GM04504 (cell line): Measurements from ENCODE around the gene HERC3.

Experiments used
- DNase-seq: peaks from one replicate; pipeline ENCODE4 v3.0.0-alpha.2; 2012; ENCODE audit warnings: low read depth

HERC3 gene

DNA sequence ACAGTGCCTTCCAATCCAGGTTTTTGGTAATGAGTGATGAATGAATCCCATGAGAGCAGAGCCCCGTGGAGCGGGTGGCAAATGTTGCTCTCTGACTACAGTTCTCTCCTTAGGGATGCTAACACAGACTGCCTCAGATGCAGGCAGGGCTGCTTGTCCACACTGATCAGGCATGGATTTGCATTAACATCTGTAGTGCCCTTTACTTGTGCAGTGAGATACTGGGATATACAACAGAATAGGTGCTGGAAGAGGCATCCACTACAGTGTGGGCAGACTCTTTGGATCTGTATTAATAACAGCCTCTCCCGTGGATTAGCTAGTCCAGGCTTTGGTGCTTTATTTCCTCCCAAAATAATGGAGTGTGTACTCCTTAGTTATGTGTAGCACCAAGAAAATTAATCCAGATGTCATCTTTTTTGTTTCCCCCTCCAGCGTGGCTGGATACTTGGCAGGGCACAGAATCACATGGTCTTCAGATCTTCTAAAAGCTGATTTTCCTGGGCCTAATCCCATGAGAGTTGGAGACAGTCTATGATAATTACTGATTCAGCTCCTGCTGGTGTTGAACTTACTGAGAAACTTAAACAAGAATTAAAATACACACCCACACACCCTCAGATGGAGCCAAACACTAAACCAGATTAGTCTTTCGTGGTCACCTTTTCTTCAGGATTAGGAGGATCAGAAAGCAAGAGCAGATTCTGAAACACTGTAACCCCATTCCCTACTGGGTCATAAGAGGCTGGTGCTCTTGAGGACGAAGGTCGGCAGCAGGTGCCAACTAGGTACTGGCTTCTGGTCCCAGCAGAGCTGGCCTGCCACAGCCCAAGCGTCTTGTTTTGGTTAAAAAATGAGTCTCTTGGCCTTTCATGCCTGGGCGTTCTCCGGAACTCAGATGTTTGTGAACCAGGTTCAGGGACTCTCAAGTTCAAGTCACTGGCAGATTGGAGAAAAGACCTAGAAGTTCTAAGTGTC lies 128.5 kb downstream of the HERC3 start:
- no peak for DNase-seq

GRCh38 chr4:88722276-88722780 lies 130.0 kb downstream of the HERC3 start:
- no peak for DNase-seq

GRCh38 chr4:88722828-88723227 lies 130.5 kb downstream of the HERC3 start:
- DNase-seq = no peak

- no peak for DNase-seq
These were observed 132.1 kb downstream of the HERC3 start for GRCh38 chr4:88724406-88724805.

GRCh38 chr4:88725143-88725542 lies 132.9 kb downstream of the HERC3 start:
- no peak for DNase-seq

DNA sequence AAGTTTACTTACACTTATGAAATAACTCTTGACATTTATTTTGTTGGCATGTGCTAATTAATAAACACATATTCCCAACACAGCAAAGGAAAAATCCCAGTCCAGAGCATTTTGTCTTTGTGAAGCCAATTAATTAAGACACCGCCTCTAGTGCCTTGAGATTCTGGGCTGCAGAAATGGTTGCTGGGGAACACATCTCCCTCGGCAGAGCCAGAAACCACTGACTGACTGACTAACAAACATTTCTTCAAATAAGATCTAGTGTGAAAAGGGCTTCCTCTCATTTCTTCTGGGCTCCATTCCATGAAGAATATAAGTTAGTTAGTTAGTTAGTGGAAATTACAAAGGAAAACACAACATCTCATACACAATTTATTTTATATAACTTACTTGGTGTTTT lies 133.7 kb downstream of the HERC3 start:
- DNase-seq = no peak

GRCh38 chr4:88728146-88728545 lies 135.9 kb downstream of the HERC3 start:
- DNase-seq = no peak

DNA sequence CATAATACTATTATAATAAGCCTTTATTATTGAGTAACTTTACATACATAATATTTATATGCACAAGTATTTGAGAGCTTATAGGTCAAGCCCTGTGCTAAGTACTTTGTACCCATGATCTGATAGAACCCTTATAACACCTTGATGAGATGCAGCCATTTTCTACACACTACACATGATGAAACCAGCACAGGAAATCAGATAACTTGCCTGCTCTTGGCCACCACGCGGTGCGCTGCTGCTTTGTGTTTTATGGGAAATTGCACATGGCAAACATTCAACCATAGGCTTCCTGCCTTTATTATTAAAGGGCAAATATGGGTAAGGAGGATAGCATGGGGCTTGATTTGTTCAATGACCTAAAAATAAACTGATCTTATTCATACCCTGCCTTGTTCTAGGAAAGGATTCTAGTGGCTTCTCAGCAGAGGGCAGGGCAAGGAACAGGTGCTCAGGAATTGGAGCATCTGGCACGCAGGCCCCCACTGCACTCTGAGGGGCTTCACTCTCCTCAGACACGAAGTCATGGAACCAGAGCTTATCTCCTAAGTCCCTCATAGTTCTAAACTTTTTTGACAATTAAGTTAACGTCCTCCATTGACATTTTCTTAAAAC lies 137.0 kb downstream of the HERC3 start:
- DNase-seq = no peak

- DNase-seq = no peak
These were observed 138.5 kb downstream of the HERC3 start for GRCh38 chr4:88730811-88731210.

DNA sequence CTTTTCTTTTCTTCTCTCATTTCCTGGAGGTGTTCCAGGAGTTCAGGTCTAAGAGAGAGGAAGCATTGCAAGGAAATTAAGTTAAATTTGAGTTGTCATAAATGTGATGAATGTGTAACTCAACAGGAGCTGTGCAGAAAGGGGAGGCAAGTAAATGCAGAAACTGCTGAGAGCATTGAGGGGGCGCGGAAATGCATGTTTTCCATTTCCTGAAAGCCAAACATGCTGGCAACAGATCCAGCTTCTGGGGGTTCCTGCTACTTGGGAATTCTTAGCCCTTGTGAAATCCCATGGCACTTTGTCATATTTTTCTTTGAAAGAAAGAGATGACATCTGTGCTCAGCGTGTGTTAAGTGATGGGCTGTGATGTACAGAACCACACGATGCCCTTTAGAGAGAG lies 139.1 kb downstream of the HERC3 start:
- DNase-seq = no peak

DNA sequence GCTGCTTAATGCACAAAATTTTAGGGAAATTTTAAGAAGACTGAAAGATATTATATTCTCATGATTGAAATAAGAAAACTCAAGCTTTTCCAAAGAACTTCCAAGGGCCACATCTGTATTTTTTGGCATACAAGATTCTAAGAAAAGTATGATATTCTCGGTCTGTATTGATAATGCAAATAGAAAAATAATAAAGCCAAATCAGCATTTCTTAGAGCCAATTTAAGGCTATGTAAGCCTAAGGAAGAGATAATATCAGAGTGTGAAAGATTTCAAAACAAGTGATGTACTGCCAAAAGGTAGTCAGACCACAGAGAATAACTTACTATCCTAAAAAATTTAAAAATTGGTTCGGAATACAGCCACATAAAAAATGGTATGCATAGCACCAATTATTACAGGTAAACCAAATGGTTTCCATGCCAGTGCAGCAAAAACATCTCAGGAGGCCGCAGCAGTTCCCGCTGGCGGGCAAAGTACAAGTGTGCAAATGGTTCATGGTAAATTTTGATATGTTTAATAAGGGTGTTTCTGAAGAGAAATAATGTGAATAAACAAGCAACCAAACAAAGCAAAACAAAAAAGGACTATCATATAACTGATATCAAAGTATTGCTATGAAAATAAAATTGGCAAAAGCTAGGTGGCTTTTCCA lies 140.6 kb downstream of the HERC3 start:
- DNase-seq = no peak

GRCh38 chr4:88734403-88734949 lies 142.2 kb downstream of the HERC3 start:
- no peak for DNase-seq

- no peak for DNase-seq
These were observed 143.3 kb downstream of the HERC3 start for GRCh38 chr4:88735564-88735963.

DNA sequence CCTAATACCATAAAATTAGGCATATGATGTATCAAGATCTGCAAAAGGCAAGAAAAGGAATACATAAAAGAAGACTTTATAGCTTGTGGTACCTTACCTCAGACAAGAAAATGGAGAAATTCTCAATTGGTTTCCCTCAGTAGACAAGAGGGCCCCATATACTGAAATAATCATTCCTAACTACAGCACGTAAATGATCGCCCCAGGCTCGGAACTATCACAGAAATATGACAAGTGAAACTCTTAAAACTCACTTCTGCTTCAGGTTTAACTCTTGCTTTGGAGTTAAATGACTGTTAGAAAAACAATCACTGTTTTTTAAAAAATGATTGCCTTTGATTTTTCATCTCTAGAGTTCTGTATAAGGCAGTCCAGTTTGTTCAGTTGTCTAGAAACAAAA lies 144.0 kb downstream of the HERC3 start:
- DNase-seq = no peak

GRCh38 chr4:88737307-88737941 lies 145.1 kb downstream of the HERC3 start:
- DNase-seq = no peak

DNA sequence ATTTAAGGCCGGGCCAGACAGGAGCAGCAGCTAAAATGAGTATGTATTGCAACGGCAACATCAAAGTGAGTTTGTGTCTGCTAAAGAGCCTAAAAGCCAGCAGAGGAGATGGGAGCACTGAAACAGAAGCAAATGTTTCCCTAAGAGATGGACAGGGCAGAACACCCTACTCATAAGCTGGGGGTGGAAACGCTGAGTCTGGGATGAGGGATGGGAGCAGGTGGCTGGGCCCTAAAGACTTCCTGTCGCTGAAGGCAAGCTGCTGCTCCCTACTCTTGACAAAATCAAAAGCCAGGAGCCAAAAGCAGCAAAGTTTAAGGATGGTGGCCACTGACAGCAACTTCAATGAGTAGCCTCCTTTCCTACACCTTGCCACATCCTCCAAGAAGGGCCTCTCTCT lies 145.9 kb downstream of the HERC3 start:
- no peak for DNase-seq

GRCh38 chr4:88742561-88742960 lies 150.3 kb downstream of the HERC3 start:
- no peak for DNase-seq

DNA sequence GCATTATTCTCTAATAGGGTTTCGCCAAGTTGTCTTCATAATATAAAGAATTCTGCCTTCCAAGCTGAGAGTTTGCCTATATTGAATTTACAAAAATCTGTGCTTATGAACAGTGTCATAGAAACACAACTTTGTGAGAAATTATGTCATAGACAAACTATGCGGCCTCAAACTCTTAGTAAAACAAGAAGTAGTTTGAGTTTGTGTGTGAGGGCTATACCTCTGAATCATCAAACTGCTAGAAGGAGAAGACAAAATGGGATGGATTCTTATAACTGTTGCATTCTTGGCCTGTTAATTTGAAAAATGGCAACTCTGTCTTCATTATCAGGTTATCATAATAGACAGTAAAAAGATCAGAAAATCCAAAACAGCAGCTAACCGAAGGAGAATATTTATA lies 151.4 kb downstream of the HERC3 start:
- DNase-seq = peak; percentile 48

- no peak for DNase-seq
These were observed 152.3 kb downstream of the HERC3 start for GRCh38 chr4:88744609-88745008.

DNA sequence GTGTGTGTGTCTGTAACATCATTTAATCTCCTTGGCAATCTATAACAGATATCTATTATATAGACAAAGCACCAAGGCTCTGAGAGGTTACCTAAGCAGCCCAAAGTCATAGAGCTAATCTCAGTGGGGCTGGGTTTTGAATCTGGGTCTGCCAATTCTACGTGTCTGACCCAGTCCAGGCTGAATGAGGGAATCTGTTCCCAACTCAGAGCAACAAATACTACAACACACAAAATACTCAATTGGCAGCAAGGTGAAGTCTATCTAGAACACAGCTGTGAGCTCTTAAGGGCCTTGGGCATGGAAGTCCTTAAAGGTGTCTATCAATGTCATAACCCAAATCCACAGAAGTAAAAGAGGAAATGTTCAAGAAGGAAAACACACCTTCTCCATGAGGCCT lies 152.9 kb downstream of the HERC3 start:
- DNase-seq = no peak

- DNase-seq = no peak
These were observed 153.4 kb downstream of the HERC3 start for GRCh38 chr4:88745581-88746163.

GRCh38 chr4:88746206-88746605 lies 153.9 kb downstream of the HERC3 start:
- DNase-seq = no peak
